IMR-90 (cell line): Measurements from ENCODE around the gene ROBO4. TPM values are rescaled to one million over a fixed set of nuclear protein-coding genes. Genes with fewer than 3 reads are reported as not detected.
A peak's percentile ranks its signal among the peaks of the same experiment; 100 is the strongest.

Experiments
- ATAC-seq: fragments of 200-7000 bp; cut with Tn5 transposase; 2 replicates; pipeline ENCODE4 v1.9.1; 2020; ENCODE audit warnings: low read depth, mild to moderate bottlenecking, moderate library complexity
- BruUV-seq: library from RNA; stranded (reverse); fragments of 400-500 nt; replicated peaks from 2 replicates; lab custom pipeline; 2021; lab: Mats Ljungman, UMichigan
- CTCF ChIA-PET: fragments of 300-600 bp; formaldehyde crosslinking; extraction: SDS; loops from one replicate; lab custom pipeline; 2021; ENCODE audit warnings: antibody characterized with exemption; lab: Yijun Ruan, JAX
- POLR2A ChIA-PET: fragments of 300-600 bp; sonication (Branson Sonifier 250); formaldehyde crosslinking; loops from one replicate; lab custom pipeline; 2022; ENCODE audit warnings: antibody characterized with exemption; ENCODE audit not compliant: unreplicated experiment; lab: Charles Lee
- DNase-seq: peaks from one replicate; pipeline ENCODE4 v3.0.0; 2013
- H2AFZ ChIP-seq: replicated peaks from 2 replicates; pipeline ENCODE3; 2013; ENCODE audit warnings: low read length, mild to moderate bottlenecking; ENCODE audit not compliant: poor library complexity
- H2AK5ac ChIP-seq: 2 replicates; pipeline ENCODE4 v1.6.1; 2013; ENCODE audit warnings: low read depth, low read length, inconsistent platforms
- H2AK9ac ChIP-seq: replicated peaks from 2 replicates; pipeline ENCODE3; 2013; ENCODE audit warnings: mild to moderate bottlenecking, low read depth, low read length, moderate library complexity; ENCODE audit not compliant: poor library complexity
- H2BK120ac ChIP-seq: 2 replicates; pipeline ENCODE4 v1.6.1; 2013; ENCODE audit warnings: low read depth, low read length, inconsistent platforms
- H2BK15ac ChIP-seq: 3 replicates; pipeline ENCODE4 v1.6.1; 2013; ENCODE audit warnings: low read depth, low read length, inconsistent platforms
- H2BK20ac ChIP-seq: 2 replicates; pipeline ENCODE4 v1.6.1; 2013; ENCODE audit warnings: low read depth, mild to moderate bottlenecking, inconsistent platforms, low read length, moderate library complexity
- H2BK5ac ChIP-seq: 2 replicates; pipeline ENCODE4 v1.6.1; 2013; ENCODE audit warnings: mild to moderate bottlenecking, low read depth, low read length, inconsistent platforms; ENCODE audit not compliant: poor library complexity, severe bottlenecking
- H3K14ac ChIP-seq: replicated peaks from 2 replicates; pipeline ENCODE4 v1.6.1; 2013; ENCODE audit warnings: low read depth, low read length, inconsistent platforms
- H3K18ac ChIP-seq: 2 replicates; pipeline ENCODE4 v1.6.1; 2013; ENCODE audit warnings: low read depth, low read length, control low read depth
- H3K23ac ChIP-seq: 2 replicates; pipeline ENCODE4 v1.6.1; 2013; ENCODE audit warnings: low read depth, low read length, inconsistent platforms
- H3K27ac ChIP-seq: 2 replicates; pipeline ENCODE4 v1.5.1; 2013; ENCODE audit warnings: mild to moderate bottlenecking, control low read depth, low read length; ENCODE audit not compliant: insufficient read depth
- H3K27me3 ChIP-seq: 2 replicates; pipeline ENCODE4 v1.6.1; 2013; ENCODE audit warnings: low read length; ENCODE audit not compliant: control insufficient read depth, insufficient read depth
- H3K36me3 ChIP-seq: 2 replicates; pipeline ENCODE4 v1.6.1; 2013; ENCODE audit warnings: low read length, mixed read lengths; ENCODE audit not compliant: control insufficient read depth, insufficient read depth
- H3K4ac ChIP-seq: 2 replicates; pipeline ENCODE4 v1.6.1; 2013; ENCODE audit warnings: low read depth, low read length, inconsistent platforms
- H3K4me1 ChIP-seq: 2 replicates; pipeline ENCODE4 v1.6.1; 2013; ENCODE audit warnings: low read length, mixed read lengths; ENCODE audit not compliant: control insufficient read depth, insufficient read depth
- H3K4me2 ChIP-seq: 2 replicates; pipeline ENCODE4 v1.6.1; 2013; ENCODE audit warnings: low read depth, mild to moderate bottlenecking, control low read depth, low read length, moderate library complexity
- H3K4me3 ChIP-seq: 2 replicates; pipeline ENCODE4 v1.5.1; 2013; ENCODE audit warnings: low read depth, mild to moderate bottlenecking, control low read depth, low read length, moderate library complexity; ENCODE audit not compliant: insufficient read depth
- H3K56ac ChIP-seq: 2 replicates; pipeline ENCODE4 v1.6.1; 2013; ENCODE audit warnings: low read length, inconsistent platforms; ENCODE audit not compliant: insufficient read depth; ENCODE audit errors: extremely low read depth
- H3K79me1 ChIP-seq, 2 experiments: 2 replicates each; pipeline ENCODE4 v1.6.1; 2013; ENCODE audit warnings: low read length in 2 of 2, inconsistent platforms in 1 of 2, low read depth in 1 of 2
- H3K9ac ChIP-seq: 2 replicates; pipeline ENCODE4 v1.6.1; 2013; ENCODE audit warnings: low read depth, low read length, control low read depth
- H3K9me1 ChIP-seq: 2 replicates; pipeline ENCODE4 v1.6.1; 2013; ENCODE audit warnings: low read length, inconsistent platforms; ENCODE audit not compliant: insufficient read depth
- H3K9me3 ChIP-seq: 2 replicates; pipeline ENCODE4 v1.6.1; 2013; ENCODE audit warnings: low read length; ENCODE audit not compliant: control insufficient read depth, insufficient read depth
- H4K20me1 ChIP-seq: 2 replicates; pipeline ENCODE4 v1.6.1; 2013; ENCODE audit warnings: low read length, inconsistent platforms; ENCODE audit not compliant: insufficient read depth
- H4K5ac ChIP-seq: 2 replicates; pipeline ENCODE4 v1.6.1; 2013; ENCODE audit warnings: mild to moderate bottlenecking, low read depth, low read length, control low read depth
- H4K8ac ChIP-seq, 2 experiments: 2 replicates each; pipeline ENCODE4 v1.6.1; 2013; ENCODE audit warnings: low read depth in 2 of 2, low read length in 2 of 2, control low read depth in 1 of 2, inconsistent platforms in 1 of 2
- H4K91ac ChIP-seq: 2 replicates; pipeline ENCODE4 v1.6.1; 2013; ENCODE audit warnings: low read depth, low read length, inconsistent platforms; ENCODE audit not compliant: insufficient read depth
- BHLHE40 ChIP-seq: fragments of 150-350 bp; IDR thresholded peaks from 2 replicates; pipeline ENCODE4 v1.6.1; 2016; ENCODE audit warnings: mild to moderate bottlenecking, low read depth, low read length
- CEBPB ChIP-seq: IDR thresholded peaks from 2 replicates; pipeline ENCODE4 v1.6.1; 2012; ENCODE audit warnings: low read depth, low read length, improper control_type of control experiment
- CHD1 ChIP-seq: IDR thresholded peaks from 2 replicates; pipeline ENCODE4 v1.6.1; 2012; ENCODE audit warnings: low read depth, low read length, improper control_type of control experiment
- CTCF ChIP-seq: conservative IDR thresholded peaks from 2 replicates; pipeline ENCODE4 v1.5.1; 2012; ENCODE audit warnings: mild to moderate bottlenecking, low read depth, low read length, improper control_type of control experiment
- ELK1 ChIP-seq: fragments of 150-350 bp; IDR thresholded peaks from 2 replicates; pipeline ENCODE4 v1.6.1; 2016; ENCODE audit warnings: low read depth, mild to moderate bottlenecking, low read length, moderate library complexity, borderline replicate concordance
- FOS ChIP-seq: fragments of 150-350 bp; IDR thresholded peaks from 2 replicates; pipeline ENCODE4 v1.6.1; 2016; ENCODE audit warnings: low read depth, low read length
- MAFK ChIP-seq: IDR thresholded peaks from 2 replicates; pipeline ENCODE4 v1.6.1; 2012; ENCODE audit warnings: low read depth, low read length, improper control_type of control experiment
- MAZ ChIP-seq: IDR thresholded peaks from 2 replicates; pipeline ENCODE4 v1.6.1; 2012; ENCODE audit warnings: low read depth, mild to moderate bottlenecking, low read length, improper control_type of control experiment, moderate library complexity, borderline replicate concordance
- MXI1 ChIP-seq: IDR thresholded peaks from 2 replicates; pipeline ENCODE4 v1.6.1; 2012; ENCODE audit warnings: low read depth, mild to moderate bottlenecking, low read length, moderate library complexity, borderline replicate concordance
- NFE2L2 ChIP-seq: fragments of 150-350 bp; IDR thresholded peaks from 2 replicates; pipeline ENCODE4 v1.6.1; 2016; ENCODE audit warnings: low read depth, mild to moderate bottlenecking, low read length
- POLR2A ChIP-seq: IDR thresholded peaks from 2 replicates; pipeline ENCODE4 v1.6.1; 2012; ENCODE audit warnings: mild to moderate bottlenecking, low read depth, low read length
- RAD21 ChIP-seq: IDR thresholded peaks from 2 replicates; pipeline ENCODE4 v1.6.1; 2012; ENCODE audit warnings: low read length, improper control_type of control experiment
- RCOR1 ChIP-seq: IDR thresholded peaks from 2 replicates; pipeline ENCODE4 v1.6.1; 2012; ENCODE audit warnings: mild to moderate bottlenecking, low read length, improper control_type of control experiment; ENCODE audit not compliant: insufficient replicate concordance
- RFX5 ChIP-seq: IDR thresholded peaks from 2 replicates; pipeline ENCODE4 v1.8.0; 2012; ENCODE audit warnings: low read depth, mild to moderate bottlenecking, low read length, moderate library complexity
- SMC3 ChIP-seq: fragments of 150-350 bp; IDR thresholded peaks from 2 replicates; pipeline ENCODE4 v1.6.1; 2016; ENCODE audit warnings: low read depth, mild to moderate bottlenecking, antibody characterized with exemption, low read length, moderate library complexity
- USF2 ChIP-seq: fragments of 150-350 bp; IDR thresholded peaks from 2 replicates; pipeline ENCODE4 v1.6.1; 2017; ENCODE audit warnings: mild to moderate bottlenecking, antibody characterized with exemption, low read length, low read depth
- whole genome bisulfite sequencing, 2 experiments: methylation state at CpG; one replicate each; pipeline versions ENCODE4 v1.1.5 to v1.1.7; 2013; ENCODE audit warnings: missing lambda C conversion rate in 2 of 2; ENCODE audit not compliant: insufficient read length in 1 of 2; ENCODE audit errors: extremely low coverage in 2 of 2; 5-methylcytosine and 5-hydroxymethylcytosine counted together
- dilution Hi-C: fragments of 300-500 bp; cut with HindIII; formaldehyde crosslinking; loops from one replicate; pipeline ENCODE4 v1.14.3; 2018; ENCODE audit warnings: low sequenced_read_pairs; ENCODE audit not compliant: unreplicated experiment
- in situ Hi-C: fragments of 300-500 bp; cut with MboI; formaldehyde crosslinking; loops from 3 replicates; pipeline ENCODE4 v1.14.3; 2019; ENCODE audit warnings: low sequenced_read_pairs, inconsistent platforms, mixed read lengths
- intact Hi-C: fragments of 100-400 bp; cut with micrococcal nuclease; formaldehyde crosslinking; loops from 2 replicates; pipeline ENCODE4 v1.10.0; 2022
- polyA plus RNA-seq, 3 experiments: library from polyadenylated mRNA; depleted of rRNA; stranded (reverse); fragments of >200 nt; gene quantifications; 2 replicates each; pipeline ENCODE4 v1.2.3, GENCODE V29; 2012; ENCODE audit warnings: low replicate concordance in 1 of 3
- total RNA-seq: library from RNA; depleted of rRNA; stranded (reverse); fragments of >200 nt; gene quantifications from 2 replicates; pipeline ENCODE4 v1.2.3, GENCODE V29; 2012

Gene ROBO4
- total and polyA plus RNA-seq, 2 of the 4 experiments (the other 2 are of a cell fraction): 0.72 to 0.82 TPM

DNA sequence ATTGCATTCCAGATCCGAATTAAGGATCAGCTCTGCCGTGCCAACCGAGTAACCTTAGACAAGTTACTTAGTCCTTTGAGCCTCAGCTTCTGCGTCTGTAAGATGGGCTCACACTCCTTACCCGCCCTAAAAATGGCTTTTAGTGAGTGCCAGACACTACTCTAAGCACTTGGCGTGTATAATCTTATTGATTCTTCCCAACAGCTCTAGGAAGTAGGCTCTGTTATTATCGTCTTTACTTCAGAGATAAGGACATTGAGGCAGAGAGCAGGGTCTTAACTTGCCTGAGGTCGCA, 54.1 kb downstream of the ROBO4 start:
- H3K18ac ChIP-seq: no peak overlapping the region
- H4K5ac ChIP-seq: no peak overlapping the region
- BruUV-seq: no TSS peak
- no peak overlapping the region for H4K8ac ChIP-seq
- no peak overlapping the region for H2AK9ac ChIP-seq
- no peak overlapping the region for H3K4me2 ChIP-seq
- TF ChIP-seq RCOR1: no peak
- no peak for TF ChIP-seq MAZ
- no peak for TF ChIP-seq CEBPB
- TF ChIP-seq ELK1: no peak
- TF ChIP-seq RFX5: no peak
- TF ChIP-seq RAD21: no peak
- TF ChIP-seq BHLHE40: no peak
- TF ChIP-seq CHD1: no peak
- no peak for TF ChIP-seq MXI1
- TF ChIP-seq MAFK: no peak
- no peak for TF ChIP-seq SMC3
- no peak for TF ChIP-seq USF2
- no peak for TF ChIP-seq CTCF
- TF ChIP-seq FOS: no peak
- TF ChIP-seq POLR2A: no peak
- TF ChIP-seq NFE2L2: no peak
- H3K4me1 ChIP-seq: no peaks in the 10 kb centered on the region; the same call in 1 of the 2 replicates
- H3K4ac ChIP-seq: no peak overlapping the region
- no peak overlapping the region for H2BK20ac ChIP-seq
- H3K27me3 ChIP-seq: peaks cover 90% of the 10 kb centered on the region
- no peak for DNase-seq
- H3K36me3 ChIP-seq: no peaks in the 10 kb centered on the region
- H2BK5ac ChIP-seq: no peak overlapping the region
- H3K56ac ChIP-seq: no peak overlapping the region
- in situ Hi-C loops (no loop called here), intact Hi-C loops (no loop called here), dilution Hi-C loops (no loop called here)
- POLR2A ChIA-PET: no interaction called here
- no peak overlapping the region for H2BK120ac ChIP-seq
- no peak overlapping the region for H2BK15ac ChIP-seq
- no peak overlapping the region for H3K27ac ChIP-seq
- no peak for ATAC-seq
- H3K23ac ChIP-seq: peak overlapping the region; percentile 31; the same call in 1 of the 2 replicates
- 15% methylated on average over 7 of the region's 8 CpGs; no CpG with 5 or more reads in 1 of the 2 experiments for WGBS, 2 experiments
- no peak overlapping the region for H2AFZ ChIP-seq
- H3K4me3 ChIP-seq: no peak overlapping the region
- no peak overlapping the region for H4K91ac ChIP-seq
- no peaks in the 10 kb centered on the region; the same call in 1 of the 2 replicates for H3K9me3 ChIP-seq
- H3K14ac ChIP-seq: no peak overlapping the region
- no peaks in the 10 kb centered on the region for H4K20me1 ChIP-seq
- no peaks in the 10 kb centered on the region; the same call in 1 of the 2 replicates for H3K9me1 ChIP-seq
- no peak overlapping the region for H3K9ac ChIP-seq
- CTCF ChIA-PET: no interaction called here
- no peak overlapping the region for H2AK5ac ChIP-seq
- no peaks in the 10 kb centered on the region for H3K79me1 ChIP-seq
